OCI-M1 (cell line): ENCODE data around the gene DHX58.

ENCODE experiments used
- DNase-seq: peaks from one replicate; lab custom pipeline; 2025; lab: John Stamatoyannopoulos, UW

The DHX58 gene

DNA sequence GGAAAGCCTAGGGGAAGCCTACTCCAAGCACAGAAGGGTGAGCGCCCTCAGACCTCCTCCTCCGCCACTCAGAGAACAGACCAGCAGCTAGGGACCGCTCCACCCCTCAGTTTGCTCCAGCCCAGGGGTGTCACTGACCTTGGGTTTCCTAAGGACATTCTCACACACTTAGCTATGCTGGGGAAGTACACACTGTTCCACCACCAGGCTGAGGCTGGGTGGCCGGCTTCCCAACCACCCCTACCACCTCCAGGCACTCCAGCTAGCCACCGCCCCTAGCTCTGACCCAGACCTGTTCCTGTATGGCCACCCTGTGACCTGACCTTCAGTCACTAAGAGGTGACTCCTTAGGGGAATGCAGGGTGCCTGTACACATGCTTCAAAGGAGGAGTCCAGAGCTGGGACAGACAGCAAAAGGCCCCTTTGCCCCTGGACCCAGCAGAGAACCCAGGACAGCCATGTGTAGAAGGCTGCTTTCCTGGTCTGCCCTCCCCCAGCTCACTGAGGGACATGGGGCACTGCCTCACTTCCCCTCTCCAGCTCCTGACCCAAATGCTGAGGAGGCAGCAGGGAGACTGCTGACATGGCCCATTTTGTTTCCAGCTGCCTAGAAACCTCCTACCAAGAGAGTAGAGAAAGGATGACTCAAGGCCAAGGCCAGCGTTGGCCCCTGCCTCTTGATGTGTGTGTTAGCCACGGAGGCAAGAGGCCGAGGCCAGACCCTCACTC lies 16.8 kb upstream of the DHX58 start:
- DNase-seq, result no peak

DNA sequence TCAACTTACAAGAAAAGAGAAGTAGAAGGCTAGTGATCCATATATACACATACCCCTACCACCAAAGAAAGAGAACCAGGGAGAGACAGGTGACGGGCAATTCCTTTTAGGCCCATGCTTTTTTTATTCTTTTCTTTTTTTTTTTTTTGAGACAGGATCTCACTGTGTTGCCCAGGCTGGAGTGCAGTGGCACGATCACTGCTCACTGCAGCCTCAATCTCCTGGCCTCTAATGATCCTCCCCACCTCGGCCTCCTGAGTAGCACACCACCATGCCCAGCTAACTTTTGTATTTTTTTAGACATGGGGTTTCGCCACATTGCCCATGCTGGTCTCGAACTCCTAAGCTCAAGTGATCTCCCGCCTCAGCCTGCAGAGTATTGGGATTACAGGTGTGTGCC lies 14.9 kb upstream of the DHX58 start:
- DNase-seq, result no peak

DNA sequence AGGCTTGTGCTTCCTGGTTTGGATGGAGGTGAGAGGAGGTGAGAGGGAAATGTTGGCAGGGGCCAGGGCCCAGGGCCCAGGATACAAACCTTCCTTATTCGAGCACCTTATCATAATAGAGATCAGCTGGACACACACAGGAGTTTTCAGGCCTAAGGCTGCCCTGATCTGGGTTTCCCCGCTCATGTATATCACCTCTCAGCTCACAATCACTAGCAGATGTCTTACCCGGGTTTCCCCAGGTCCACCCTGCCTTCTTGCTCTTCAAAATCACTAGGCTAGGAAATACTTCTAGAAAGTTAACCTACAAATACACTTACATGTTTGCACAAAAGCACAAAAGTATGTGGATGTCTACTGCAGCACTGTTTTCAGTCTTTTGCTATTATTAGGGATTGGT lies 14.3 kb upstream of the DHX58 start:
- no peak for DNase-seq

DNA sequence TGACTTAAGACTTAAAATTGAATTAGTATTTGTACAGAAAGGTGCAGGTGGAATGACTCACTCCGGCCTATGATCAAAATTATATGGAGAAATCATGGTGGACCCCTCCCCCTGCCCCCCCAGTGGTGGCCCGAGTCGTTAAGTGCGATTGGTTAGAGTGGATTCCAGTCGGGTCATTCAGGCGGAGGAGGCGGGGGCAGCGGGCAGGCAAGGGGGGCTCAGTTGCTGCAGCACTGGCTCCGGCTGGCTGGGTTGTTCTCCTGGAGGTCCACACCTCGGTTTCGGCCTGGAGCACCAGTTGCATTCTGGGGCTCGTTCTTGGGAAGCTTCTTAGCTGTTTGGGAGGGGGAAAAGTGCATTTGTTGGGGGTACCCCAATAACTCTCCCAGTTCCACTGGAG lies 13.1 kb upstream of the DHX58 start:
- no peak for DNase-seq

DNA sequence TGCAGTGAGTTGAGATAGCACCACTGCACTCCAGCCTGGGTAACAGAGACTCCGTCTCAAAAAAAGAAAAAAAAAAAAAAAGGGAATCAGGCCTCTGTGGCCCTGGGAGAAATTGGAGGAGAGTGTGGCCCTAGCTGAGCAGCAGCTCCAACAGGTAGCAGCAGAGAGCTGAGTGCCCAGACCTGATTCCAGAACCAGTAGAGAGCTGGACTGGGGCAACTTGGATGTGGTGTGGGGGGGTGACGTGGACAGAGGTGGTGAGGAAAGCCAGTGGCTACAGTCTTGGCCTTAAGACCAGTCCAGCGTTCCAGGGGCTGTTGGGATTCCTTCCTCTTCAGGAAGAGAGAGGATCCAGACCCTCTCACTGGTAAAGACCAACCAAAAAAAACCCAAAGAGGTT lies 11.7 kb upstream of the DHX58 start:
- DNase-seq, result no peak

DNA sequence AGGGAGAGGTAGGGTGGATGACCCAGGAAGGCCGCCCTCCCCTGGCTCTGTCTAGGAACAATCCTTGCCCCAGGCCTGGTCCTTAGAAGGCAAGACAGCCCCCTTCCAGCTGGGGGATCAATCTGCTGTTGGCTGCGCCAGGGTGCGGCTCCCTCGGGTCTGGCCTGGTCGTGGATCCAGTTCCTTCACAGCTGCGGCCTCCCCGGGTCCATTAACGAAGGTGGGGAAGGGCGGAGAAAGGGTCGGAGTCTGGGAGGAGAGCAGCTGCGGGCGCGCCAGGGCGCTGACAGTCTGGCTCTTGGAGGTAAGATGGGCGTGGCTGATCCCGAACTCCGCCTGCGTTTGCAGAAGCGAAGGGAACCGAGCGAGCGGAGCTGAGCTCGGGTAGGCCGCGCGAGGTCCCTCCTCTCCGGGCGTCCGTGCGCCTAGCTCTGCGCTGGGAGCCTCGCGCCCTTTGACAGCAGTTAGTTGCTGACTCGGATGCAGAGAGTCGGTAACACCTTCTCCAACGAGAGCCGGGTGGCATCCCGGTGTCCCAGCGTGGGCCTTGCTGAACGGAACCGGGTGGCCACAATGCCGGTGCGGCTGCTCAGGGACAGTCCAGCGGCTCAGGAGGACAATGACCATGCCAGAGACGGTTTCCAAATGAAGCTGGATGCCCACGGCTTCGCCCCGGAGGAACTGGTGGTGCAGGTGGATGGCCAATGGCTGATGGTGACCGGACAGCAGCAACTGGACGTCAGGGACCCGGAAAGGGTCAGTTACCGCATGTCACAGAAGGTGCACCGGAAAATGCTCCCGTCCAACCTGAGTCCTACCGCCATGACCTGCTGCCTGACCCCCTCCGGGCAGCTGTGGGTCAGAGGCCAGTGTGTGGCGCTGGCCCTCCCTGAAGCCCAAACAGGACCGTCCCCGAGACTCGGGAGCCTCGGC lies 10.1 kb upstream of the DHX58 start, which contains the start of gene HSPB9:
TSS of gene HSPB9 (plus strand) at position 434 of the 933 bp plus-strand sequence. CDS start at position 481, 47 bp downstream.
- no peak for DNase-seq

DNA sequence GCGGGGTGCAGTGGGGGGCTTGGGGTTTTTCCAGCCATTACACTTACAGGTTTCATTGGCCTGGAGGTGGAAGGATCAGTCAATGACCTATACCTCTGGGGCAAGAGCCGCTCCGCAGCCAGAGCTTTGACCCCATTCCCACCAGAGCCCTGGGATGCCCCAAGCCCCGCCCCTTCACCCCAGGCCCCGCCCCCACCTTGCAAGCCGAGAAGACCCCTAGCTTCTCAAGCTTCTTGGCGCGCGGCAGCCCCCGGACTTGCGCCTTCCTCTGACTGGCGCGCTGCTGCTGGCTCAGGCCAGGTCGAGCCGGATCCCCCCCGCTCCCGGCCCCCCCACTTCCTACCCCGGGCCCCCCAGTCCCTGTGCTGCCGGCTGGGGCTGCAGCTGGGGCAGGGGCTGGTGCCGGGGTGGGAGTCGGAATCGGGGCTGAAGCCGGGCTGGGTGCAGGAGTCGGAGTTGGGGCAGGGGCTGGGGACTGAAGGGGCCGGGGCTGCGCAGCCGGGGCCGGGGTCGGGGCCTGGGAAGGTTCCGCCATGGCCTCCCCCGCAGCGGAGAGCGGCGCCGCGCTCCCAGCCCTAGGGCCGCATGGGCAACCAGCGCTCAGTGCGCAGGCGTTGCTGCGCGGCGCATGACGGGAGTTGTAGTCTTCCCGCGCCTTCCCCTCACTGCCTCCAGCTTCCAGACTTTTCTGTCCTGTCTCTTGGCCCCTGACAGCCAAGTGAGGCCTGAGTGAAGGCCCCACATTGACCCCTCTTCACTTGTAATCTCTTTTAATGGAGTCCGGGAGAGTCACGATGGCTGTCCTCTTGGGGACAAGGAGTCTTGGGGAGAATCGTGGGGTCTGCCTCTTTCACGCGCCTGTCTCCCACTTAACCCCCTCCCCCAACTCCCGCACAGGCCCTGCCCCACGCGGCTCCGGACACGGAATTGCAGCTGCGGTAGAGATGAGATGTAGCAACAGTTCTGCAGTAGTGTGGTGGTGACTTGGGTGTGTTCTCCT lies 8.6 kb upstream of the DHX58 start, which contains the start of gene KAT2A:
TSS of gene KAT2A (minus strand) at position 598 of the 1,000 bp plus-strand sequence. CDS start at position 535, 63 bp downstream.
- peak; percentile 90 for DNase-seq

DNA sequence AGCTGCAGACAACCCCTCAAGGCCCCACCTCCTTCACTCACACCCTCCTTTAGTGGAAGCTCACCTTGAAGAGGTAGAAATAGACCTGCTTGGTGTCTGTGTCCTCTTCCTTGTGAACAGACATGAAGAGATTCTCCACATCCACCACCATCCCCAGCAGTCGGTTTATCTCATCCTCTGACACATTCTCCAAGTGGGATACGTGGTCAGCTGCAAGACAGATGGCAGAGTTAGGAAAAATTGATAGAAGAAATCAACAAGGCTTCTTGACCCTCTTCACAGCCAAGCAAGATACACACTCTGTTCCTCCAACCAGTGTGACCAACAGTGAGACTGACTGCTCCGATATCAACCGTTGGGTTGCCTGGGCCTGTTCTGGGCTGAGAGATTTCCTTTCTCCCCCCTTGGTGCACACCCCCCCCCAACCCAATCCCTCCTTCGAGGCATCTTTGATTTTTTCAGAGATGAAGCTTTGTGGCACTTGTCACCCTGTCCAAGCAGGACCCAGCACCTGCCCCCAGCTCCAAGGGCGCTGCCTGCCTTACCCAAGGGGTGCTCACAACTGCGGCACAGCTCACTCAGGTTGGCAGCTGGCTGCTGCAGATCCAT lies 7.8 kb upstream of the DHX58 start:
- peak; percentile 28 for DNase-seq

DNA sequence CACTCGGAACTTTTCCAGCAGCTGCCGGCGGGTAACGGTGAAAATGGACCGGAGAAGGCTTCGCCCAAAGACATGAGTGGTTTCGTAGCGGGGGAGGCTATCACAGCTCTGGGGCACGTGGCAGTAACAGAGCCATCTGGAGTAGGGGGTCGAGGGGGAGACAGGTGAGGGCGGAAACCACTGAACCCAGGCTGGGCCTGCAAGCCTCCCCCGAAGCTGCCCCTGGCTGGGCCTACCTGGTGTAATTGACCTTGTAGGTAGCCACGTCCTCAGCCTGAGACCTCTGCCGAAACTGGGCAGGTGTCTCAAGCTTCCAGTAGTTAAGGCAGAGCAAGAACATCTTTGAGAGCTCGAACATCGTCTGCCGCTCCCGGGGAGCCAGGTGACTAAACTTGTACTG lies 6.8 kb upstream of the DHX58 start:
- DNase-seq, result no peak

DNA sequence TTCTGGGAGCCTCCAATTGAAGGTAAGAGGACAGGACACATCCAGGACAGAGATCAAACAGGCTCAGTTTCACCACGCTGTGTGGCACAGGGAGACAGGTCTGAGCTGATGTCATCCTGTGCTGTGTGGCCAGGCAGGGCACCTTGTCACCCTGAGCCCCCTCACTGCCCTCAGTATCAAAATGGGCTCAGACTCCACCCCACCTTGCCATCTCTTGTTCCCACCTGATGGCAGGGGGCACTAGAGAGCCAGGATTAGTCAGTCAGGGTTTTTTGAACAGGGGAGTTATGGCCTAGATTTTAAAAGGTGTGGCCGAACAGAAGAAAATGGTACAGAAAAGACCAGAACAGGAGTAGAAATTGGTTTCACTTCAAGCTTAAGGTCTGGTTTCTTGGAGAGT lies 6.0 kb upstream of the DHX58 start:
- DNase-seq, result peak; percentile 42

DNA sequence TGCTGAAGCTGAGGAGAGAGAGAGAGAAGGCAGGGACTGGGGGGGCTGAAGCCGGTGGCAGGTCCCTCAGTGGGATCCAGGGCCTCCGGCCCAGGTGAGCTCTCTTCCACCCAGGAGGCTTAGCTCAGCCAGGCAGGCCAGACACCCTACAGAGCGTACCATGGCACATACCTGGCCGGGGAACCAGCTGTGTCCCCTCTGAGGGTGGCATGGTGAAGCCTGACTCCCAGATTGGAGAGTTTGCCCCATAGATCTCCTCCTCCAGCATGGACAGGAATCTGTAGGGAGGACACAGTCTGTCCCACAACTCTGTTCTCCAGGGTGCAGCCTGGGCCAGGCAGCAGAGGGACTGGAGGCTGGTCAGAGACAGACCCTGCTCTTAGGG lies 5.6 kb upstream of the DHX58 start:
- no peak for DNase-seq

DNA sequence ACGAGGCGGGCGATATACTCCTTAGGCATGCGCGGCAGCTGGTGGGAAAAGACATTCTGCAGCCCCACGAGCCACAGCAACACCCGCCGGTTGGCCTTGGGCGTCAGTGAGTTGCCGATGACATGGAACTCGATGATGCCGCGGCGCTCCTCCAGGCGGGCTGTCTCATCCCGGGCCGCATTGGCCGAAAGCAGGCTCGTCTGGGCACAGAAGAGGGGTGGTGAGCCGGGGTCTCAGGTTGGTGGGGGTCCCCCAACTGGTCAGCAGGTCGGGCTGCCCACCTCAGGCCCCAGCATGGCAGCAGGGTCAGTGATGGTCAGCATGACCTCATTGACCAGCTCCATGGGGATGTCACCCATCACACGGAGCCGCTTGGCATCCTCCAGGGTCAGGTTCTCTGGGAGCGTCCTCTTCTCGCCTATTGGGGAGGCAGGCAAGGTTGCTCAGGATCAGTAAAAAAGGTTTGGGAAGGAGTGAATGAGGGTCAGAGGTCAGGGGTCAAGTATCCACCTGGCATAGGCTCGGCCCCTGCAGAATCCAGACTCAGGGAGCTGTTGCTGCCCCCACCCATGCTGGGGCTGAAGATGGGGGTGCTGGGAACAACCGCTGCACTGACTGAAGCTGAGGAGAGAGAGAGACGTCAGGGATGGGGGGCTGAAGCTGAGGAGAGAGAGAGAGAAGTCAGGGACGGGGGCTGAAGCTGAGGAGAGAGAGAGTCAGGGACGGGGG lies 5.0 kb upstream of the DHX58 start:
- DNase-seq, result no peak

DNA sequence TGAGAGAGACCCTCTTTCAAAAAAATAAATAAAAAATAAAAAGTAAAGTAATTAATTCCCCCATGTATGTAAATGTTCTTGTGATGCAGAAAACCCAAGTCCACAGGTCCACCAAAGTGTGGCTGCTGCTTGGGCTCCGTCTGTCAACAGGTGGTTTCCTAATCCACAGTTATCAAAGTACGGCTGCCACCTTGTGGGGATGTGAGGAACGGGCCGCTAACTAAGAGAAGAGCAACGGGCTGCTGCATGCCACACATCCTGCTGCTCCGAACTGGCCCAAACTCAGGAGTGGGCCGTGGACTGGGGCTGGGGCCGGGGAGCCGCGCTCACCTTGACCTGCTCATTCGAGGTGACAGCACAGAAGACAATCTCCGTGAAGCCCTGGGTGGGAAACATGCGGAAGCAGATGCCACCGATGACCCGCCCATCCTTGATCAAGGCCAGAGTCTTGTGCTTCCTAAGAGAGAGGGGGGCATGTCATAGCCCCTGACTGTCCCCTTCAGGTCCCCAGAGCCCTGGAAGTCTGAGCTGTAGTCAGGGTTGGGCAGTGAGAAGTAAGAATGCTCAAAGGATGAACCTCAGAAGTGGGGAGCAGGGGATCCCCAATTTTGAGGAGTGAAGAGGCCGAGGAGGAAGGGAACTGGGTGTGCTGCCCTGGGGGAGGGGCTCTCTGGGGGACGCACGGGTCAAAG lies 4.3 kb upstream of the DHX58 start:
- peak; percentile 87 for DNase-seq

DNA sequence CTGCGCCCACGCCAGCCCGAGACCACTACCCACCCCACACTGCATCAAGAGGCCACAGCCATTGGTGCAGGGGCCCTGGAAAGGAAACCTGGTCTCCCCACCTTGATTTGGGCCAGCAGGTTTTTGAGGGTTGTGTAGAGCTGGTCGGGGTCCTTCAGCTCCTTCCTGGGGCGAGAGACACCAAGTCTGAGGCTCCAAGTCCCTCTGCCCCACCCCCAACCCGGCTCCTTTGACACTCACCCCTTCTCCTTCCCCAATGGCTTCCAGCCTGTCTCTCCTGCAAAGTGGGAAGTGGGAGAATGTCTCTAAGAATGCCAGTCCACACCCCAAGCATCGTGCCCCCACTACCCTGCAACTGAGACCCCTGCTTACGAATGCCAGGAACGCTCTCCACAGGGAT lies 1.6 kb upstream of the DHX58 start:
- no peak for DNase-seq

DNA sequence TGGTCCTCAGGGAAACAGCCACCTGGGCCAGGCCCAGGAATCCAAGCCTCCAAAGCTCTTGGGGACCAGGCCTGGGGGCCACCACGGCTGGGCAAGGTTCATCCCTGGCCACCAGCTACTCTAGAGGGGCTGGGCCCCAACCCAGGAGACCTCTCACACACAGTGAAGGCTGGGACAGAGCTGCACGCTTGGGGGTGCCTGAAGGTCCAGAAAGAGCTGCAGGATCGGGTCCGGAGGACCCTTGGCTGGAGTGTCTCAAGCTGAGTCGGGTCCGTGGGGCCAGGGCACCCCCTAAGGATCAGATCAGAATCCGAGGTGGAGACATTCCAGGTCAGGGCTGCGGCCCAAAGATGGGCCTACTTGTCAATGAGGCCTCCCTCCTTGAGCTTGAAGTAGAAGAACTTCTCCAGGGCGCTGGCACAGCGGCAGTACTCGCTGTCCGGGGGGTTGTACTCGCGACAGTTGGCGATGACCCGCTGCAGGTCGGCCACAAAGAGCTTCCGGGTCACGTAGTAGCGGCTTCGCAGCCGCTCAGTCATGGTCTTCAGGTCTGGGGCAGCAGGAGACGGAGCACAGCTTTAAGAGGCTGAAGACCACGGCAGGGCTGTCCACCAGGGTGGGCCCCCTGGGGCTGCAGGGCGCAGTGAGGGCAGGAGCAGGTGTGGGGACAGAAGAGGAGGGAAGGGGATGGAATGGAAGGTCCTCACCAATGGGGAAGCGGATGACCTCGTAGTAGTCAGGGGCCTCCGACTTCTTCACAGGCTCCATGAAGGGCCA lies 967 bp upstream of the DHX58 start:
- DNase-seq, result no peak

DNA sequence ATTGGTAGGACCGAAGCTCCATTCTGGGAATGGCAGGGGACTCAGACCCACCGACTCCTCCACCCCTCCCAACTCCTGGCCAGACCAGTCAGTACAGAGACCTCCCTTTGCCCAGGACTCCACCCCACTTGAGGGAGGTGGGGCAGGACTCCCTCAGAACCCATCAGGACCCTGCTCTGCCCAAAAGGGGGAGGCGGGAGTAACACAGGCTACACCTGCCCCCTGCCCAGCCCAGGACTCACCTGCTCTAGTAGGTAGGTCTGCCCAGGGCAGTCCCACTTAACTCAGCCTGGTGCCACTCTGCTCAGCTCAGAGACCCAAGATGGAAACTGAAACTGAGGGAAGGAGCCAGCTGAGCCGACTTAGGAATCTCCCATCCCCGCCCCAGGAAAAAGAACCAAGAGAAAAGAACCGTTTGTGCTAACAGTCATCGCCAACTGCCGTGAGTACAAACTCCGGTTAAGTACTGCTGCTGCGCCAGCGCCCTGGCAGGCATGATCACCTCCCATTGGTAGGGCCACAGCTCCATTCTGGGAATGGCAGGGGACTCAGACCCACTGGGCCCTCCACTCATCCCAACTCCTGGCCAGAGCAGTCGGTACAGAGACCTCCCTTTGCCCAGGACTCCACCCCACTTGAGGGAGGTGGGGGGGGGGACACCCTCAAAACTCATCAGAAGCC lies 503 bp downstream of the DHX58 start:
- peak; percentile 67 for DNase-seq

DNA sequence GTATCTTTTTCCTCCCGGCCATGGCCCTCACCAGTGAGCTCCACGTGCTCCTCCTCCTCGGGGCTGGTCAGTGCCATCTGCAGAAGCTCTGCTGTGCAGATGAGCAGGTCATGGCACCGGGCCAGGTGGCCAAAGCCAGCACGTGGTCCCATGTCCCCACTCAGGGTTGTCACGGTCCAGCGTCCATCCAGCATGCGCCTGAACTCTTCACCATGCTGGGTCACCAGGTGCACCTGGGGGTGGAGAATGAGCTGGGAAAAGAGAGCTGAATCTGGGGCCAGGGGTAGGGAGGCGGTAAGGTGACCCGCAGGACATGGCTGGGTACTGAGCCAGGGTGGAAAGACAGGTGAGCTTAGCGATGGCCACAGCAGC lies 1.3 kb downstream of the DHX58 start:
- DNase-seq, result no peak
